ENCODE results near the gene SCNN1B.

DNA sequence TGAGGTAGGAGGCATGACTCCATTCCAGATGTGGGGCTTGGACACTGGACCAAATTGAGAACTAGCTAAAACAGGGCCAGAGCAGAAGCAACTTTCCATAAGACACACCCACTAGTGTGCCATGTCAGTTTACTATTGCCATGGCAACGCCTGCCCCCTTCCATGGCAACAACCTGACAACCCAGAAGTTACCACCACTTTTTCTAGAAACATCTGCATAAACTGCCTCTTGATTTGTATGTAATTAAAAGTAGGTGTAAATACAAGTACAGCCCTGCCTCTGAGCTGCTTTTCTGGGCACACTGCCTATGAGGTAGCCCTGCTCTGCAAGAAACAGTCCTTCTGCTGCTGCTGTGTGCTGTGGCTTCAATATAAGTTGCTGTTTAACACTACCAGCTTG, 19.5 kb upstream of the SCNN1B start:
- TF ChIP-seq, protein P1, sequence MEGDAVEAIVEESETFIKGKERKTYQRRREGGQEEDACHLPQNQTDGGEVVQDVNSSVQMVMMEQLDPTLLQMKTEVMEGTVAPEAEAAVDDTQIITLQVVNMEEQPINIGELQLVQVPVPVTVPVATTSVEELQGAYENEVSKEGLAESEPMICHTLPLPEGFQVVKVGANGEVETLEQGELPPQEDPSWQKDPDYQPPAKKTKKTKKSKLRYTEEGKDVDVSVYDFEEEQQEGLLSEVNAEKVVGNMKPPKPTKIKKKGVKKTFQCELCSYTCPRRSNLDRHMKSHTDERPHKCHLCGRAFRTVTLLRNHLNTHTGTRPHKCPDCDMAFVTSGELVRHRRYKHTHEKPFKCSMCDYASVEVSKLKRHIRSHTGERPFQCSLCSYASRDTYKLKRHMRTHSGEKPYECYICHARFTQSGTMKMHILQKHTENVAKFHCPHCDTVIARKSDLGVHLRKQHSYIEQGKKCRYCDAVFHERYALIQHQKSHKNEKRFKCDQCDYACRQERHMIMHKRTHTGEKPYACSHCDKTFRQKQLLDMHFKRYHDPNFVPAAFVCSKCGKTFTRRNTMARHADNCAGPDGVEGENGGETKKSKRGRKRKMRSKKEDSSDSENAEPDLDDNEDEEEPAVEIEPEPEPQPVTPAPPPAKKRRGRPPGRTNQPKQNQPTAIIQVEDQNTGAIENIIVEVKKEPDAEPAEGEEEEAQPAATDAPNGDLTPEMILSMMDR (IDR thresholded peaks at IDR 0.05) = no peak
- TF ChIP-seq POLR2A (IDR thresholded peaks at IDR 0.05) = no peak
- no peak for TF ChIP-seq EP300 (IDR thresholded peaks at IDR 0.05)

Data from tibial nerve (tissue), 4 donors.